Ishikawa (cell line): ENCODE measurements around the gene PIH1D2.

Experiments
- CEBPB ChIP-seq: IDR thresholded peaks from 2 replicates; pipeline ENCODE4 v1.6.1; 2012
- CREB1 ChIP-seq: IDR thresholded peaks from 2 replicates; pipeline ENCODE4 v1.6.1; 2012; ENCODE audit warnings: low read depth
- EGR1 ChIP-seq: IDR thresholded peaks from 2 replicates; pipeline ENCODE4 v1.6.1; 2012
- EP300 ChIP-seq: IDR thresholded peaks from 2 replicates; pipeline ENCODE4 v1.6.1; 2012; ENCODE audit warnings: borderline replicate concordance
- FOXM1 ChIP-seq: IDR thresholded peaks from 2 replicates; pipeline ENCODE4 v1.6.1; 2012; ENCODE audit warnings: low read depth, borderline replicate concordance
- NFIC ChIP-seq: IDR thresholded peaks from 2 replicates; pipeline ENCODE4 v1.6.1; 2012
- RAD21 ChIP-seq: IDR thresholded peaks from 2 replicates; pipeline ENCODE4 v1.6.1; 2012; ENCODE audit warnings: low read depth
- TAF1 ChIP-seq: IDR thresholded peaks from 2 replicates; pipeline ENCODE4 v1.6.1; 2012; ENCODE audit warnings: low read depth, mild to moderate bottlenecking
- TCF12 ChIP-seq: IDR thresholded peaks from 2 replicates; pipeline ENCODE4 v1.6.1; 2012; ENCODE audit warnings: low read depth
- TEAD4 ChIP-seq: IDR thresholded peaks from 2 replicates; pipeline ENCODE4 v1.6.1; 2012
- YY1 ChIP-seq: IDR thresholded peaks from 2 replicates; pipeline ENCODE4 v1.6.1; 2012; ENCODE audit warnings: low read depth
- ZBTB7A ChIP-seq: IDR thresholded peaks from 2 replicates; pipeline ENCODE4 v1.6.1; 2012; ENCODE audit warnings: low read depth
- TF ChIP-seq, protein P1 (sequence below): IDR thresholded peaks from 2 replicates; pipeline ENCODE4 v1.6.1; 2012; ENCODE audit warnings: low read depth, mild to moderate bottlenecking
- TF ChIP-seq, protein P2 (sequence below): IDR thresholded peaks from 2 replicates; pipeline ENCODE4 v1.6.1; 2012
- TF ChIP-seq, protein P3 (sequence below): IDR thresholded peaks from 2 replicates; pipeline ENCODE4 v1.6.1; 2012

PIH1D2 gene, protein sequence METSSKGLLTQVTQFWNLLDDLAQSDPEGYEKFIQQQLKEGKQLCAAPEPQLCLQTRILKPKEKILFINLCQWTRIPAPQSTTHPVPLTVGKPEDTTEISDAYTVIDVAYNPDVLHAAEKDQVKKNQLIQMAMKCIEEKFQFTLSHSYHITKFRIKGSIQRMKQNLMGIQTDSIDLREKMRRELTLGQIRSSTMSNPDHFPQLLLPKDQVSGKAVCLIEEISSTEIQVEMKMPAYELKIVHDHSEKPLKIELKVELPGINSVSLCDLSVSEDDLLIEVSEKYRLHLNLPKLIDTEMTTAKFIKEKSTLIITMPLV

DNA sequence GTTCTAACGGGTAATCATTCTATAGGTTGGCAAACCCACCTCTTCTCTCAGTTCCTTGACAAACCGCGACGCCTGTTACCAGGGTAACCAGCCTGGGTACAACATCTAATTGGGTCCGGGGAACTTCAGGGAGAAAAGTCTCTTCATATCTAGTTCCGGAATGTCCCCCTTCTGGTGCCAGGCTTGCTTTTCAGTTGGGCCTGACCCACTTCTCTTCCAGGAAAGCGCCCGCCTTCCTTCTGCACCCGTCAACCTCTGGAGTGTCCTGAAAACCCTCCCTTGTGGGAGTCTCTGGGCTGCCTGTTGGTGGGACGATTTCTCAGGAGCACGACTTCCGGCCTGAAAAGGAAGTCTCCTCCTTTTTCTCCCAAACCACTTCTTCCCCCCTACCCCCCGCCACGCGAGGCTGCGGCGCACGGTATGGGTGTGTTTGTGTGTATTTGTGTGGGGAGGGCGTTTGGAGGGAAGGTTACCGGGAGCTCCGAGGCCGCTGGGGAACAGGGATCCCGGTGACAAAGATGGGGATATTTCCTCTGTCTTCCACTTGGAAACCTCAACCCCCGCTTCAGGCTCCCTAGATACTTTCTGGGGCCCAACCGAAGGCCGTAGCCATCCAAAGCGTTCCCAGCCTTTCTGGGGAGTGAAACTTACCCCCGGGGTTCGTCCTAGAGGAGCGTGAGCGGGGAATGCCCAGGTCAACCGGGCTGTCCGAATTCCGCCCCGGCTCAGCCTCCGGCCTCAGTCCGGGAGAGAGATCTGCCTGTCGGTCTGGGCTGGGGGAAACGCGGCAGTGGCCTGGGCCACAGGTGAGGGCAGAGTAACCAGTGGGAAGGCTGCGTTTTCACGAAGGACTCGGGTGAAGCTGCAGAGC is at the start of gene PIH1D2, which contains the start of gene NKAPD1:
Gene PIH1D2, minus strand, starts transcription at position 77 of the 871 bp plus-strand sequence. CDS start 843 bp downstream, outside the sequence.
Gene NKAPD1, plus strand, starts transcription at position 359 of the 871 bp plus-strand sequence. CDS start 1,276 bp downstream, outside the sequence.
- TF ChIP-seq NFIC: peak; percentile 27; the same call in 1 of the 2 replicates
- TF ChIP-seq EGR1: no peak
- TF ChIP-seq RAD21: no peak
- TF ChIP-seq, protein P1, sequence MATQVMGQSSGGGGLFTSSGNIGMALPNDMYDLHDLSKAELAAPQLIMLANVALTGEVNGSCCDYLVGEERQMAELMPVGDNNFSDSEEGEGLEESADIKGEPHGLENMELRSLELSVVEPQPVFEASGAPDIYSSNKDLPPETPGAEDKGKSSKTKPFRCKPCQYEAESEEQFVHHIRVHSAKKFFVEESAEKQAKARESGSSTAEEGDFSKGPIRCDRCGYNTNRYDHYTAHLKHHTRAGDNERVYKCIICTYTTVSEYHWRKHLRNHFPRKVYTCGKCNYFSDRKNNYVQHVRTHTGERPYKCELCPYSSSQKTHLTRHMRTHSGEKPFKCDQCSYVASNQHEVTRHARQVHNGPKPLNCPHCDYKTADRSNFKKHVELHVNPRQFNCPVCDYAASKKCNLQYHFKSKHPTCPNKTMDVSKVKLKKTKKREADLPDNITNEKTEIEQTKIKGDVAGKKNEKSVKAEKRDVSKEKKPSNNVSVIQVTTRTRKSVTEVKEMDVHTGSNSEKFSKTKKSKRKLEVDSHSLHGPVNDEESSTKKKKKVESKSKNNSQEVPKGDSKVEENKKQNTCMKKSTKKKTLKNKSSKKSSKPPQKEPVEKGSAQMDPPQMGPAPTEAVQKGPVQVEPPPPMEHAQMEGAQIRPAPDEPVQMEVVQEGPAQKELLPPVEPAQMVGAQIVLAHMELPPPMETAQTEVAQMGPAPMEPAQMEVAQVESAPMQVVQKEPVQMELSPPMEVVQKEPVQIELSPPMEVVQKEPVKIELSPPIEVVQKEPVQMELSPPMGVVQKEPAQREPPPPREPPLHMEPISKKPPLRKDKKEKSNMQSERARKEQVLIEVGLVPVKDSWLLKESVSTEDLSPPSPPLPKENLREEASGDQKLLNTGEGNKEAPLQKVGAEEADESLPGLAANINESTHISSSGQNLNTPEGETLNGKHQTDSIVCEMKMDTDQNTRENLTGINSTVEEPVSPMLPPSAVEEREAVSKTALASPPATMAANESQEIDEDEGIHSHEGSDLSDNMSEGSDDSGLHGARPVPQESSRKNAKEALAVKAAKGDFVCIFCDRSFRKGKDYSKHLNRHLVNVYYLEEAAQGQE: no peak
- TF ChIP-seq, protein P2, sequence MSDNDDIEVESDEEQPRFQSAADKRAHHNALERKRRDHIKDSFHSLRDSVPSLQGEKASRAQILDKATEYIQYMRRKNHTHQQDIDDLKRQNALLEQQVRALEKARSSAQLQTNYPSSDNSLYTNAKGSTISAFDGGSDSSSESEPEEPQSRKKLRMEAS: peak; percentile 90
- 0 out of 2 replicates have a peak, but pooled peaks have one; percentile 33 for TF ChIP-seq YY1
- TF ChIP-seq TAF1: peak; percentile 61
- TF ChIP-seq CEBPB: no peak
- TF ChIP-seq ZBTB7A: peak; percentile 35; the same call in 1 of the 2 replicates
- TF ChIP-seq CREB1: peak; percentile 45; the same call in 1 of the 2 replicates
- TF ChIP-seq, protein P3, sequence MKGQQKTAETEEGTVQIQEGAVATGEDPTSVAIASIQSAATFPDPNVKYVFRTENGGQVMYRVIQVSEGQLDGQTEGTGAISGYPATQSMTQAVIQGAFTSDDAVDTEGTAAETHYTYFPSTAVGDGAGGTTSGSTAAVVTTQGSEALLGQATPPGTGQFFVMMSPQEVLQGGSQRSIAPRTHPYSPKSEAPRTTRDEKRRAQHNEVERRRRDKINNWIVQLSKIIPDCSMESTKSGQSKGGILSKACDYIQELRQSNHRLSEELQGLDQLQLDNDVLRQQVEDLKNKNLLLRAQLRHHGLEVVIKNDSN: peak; percentile 41
- no peak; the same call in 1 of the 2 replicates for TF ChIP-seq FOXM1
- no peak for TF ChIP-seq EP300
- no peak for TF ChIP-seq TEAD4
- peak; percentile 51; the same call in 1 of the 2 replicates for TF ChIP-seq TCF12

DNA sequence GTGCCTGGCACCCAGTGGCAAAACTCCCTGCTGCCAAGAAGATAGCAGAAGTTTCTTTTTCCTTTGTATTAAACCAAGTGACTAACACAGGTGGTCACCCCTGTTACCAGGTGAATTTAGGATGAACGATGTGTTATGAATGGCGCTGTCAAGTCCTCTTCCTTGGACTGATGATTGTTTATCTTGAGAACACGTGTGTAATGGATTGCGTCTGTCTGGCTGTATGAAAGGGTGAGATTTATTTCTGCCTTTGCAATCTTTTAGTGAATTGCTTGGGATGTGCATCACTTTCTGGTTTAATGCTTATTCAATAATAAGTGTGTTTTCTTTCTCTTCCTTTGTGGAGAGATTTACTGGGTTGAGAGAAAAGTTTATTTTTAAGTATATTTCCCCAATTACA is 49.3 kb upstream of the PIH1D2 start:
- no peak for TF ChIP-seq FOXM1
- no peak for TF ChIP-seq RAD21
- TF ChIP-seq TAF1: no peak
- TF ChIP-seq, protein P3: no peak
- TF ChIP-seq TEAD4: no peak
- no peak for TF ChIP-seq EGR1
- no peak for TF ChIP-seq ZBTB7A
- TF ChIP-seq YY1: no peak
- TF ChIP-seq NFIC: no peak
- TF ChIP-seq, protein P2: no peak
- TF ChIP-seq, protein P1: no peak
- no peak for TF ChIP-seq CREB1

DNA sequence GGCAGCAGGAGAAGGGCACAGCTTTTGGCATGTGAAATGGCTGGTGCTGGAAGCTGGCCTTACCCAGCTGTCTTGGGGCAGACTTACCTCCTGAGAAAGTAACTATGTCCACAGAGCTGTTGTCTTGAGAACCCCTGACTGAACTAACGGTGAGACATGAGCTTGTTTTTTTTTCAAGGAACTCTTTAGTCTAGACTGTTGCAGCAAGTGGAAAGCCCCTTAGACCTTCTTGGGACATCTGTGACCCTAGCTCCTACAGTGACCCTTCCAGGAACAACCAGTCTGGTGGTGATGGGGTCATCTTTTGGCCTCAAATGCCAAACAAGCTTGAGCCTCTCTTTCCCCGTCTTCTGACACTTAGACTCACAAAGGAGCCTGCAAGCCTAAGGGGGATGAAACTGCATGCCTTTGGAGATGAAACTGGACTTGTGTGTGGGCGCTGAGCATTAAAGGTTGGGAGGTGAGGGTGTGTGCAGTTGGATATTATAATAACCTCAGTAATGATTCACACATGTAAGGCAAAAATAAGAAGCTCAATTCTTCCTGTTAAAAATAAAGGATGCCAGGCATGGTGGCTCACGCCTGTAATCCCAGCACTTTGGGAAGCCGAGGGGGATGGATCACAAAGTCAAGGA is 48.3 kb upstream of the PIH1D2 start:
- TF ChIP-seq, protein P1: no peak
- TF ChIP-seq TAF1 (no peak), EP300 (no peak), TEAD4 (no peak), CREB1 (no peak), RAD21 (no peak), ZBTB7A (no peak), TCF12 (no peak), CEBPB (no peak), NFIC (no peak), EGR1 (no peak), YY1 (no peak)
- TF ChIP-seq, protein P2: no peak
- TF ChIP-seq, protein P3: no peak
